HCT116 (cell line): Measurements from ENCODE around the gene LEO1.

Experiments used
- CTCF ChIP-seq, 3 experiments: fragments of 200-600 bp in 1 of 3; sonication (generic) in 1 of 3; IDR thresholded peaks in 2 of 3; conservative IDR thresholded peaks in 1 of 3; 2 replicates each; pipeline ENCODE4 v1.5.1; 2012 to 2017; ENCODE audit warnings: low read depth in 2 of 3, low read length in 2 of 3, antibody characterized with exemption in 1 of 3, borderline replicate concordance in 1 of 3, control low read depth in 1 of 3, mild to moderate bottlenecking in 1 of 3, mixed read lengths in 1 of 3, mixed run types in 1 of 3, moderate library complexity in 1 of 3; ENCODE audit not compliant: insufficient read depth in 1 of 3
- EGR1 ChIP-seq: IDR thresholded peaks from 2 replicates; pipeline ENCODE4 v1.6.1; 2012; ENCODE audit warnings: low read depth
- TF ChIP-seq, protein P1 (sequence below): IDR thresholded peaks from 2 replicates; pipeline ENCODE4 v1.6.1; 2012
- TF ChIP-seq, protein P2 (sequence below): IDR thresholded peaks from 2 replicates; pipeline ENCODE4 v1.6.1; 2011; ENCODE audit warnings: mild to moderate bottlenecking, low read length, moderate library complexity; ENCODE audit not compliant: insufficient replicate concordance; ENCODE audit errors: extremely low read depth

DNA sequence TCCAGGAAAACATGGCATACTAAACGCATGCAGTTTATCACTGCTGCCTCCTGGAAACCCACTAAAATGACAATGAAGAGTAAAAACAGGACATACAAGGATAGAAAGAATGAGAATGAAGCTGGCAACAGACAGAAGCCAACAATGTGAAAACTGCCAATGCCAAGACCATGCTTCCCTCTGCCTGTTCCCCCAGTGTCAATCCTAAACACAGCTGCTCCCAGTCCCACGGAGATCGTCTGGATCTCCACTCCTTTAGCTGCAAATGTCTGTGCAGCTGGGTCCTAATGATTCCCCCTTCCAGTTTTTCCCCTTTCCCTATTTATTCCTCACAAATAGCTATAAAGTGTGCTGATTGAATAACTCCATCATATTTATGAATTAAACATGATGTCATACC is 16.1 kb downstream of the LEO1 start:
- TF ChIP-seq CTCF (IDR thresholded peaks at IDR 0.05 in 2 of 3, conservative IDR thresholded peaks at IDR 0.05 in 1 of 3; ENCODE audit: borderline replicate concordance in 1 of 3, insufficient read depth in 1 of 3, low read depth in 2 of 3, low read length in 2 of 3): no peak
- TF ChIP-seq, protein P1, sequence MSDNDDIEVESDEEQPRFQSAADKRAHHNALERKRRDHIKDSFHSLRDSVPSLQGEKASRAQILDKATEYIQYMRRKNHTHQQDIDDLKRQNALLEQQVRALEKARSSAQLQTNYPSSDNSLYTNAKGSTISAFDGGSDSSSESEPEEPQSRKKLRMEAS: no peak
- TF ChIP-seq EGR1: no peak
- TF ChIP-seq, protein P2, sequence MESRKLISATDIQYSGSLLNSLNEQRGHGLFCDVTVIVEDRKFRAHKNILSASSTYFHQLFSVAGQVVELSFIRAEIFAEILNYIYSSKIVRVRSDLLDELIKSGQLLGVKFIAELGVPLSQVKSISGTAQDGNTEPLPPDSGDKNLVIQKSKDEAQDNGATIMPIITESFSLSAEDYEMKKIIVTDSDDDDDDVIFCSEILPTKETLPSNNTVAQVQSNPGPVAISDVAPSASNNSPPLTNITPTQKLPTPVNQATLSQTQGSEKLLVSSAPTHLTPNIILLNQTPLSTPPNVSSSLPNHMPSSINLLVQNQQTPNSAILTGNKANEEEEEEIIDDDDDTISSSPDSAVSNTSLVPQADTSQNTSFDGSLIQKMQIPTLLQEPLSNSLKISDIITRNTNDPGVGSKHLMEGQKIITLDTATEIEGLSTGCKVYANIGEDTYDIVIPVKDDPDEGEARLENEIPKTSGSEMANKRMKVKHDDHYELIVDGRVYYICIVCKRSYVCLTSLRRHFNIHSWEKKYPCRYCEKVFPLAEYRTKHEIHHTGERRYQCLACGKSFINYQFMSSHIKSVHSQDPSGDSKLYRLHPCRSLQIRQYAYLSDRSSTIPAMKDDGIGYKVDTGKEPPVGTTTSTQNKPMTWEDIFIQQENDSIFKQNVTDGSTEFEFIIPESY: no peak
